ENCODE measurements around the gene CLCN3. TPM values are rescaled to one million over a fixed set of nuclear protein-coding genes. Genes with fewer than 3 reads are reported as not detected.

Gene CLCN3
- total and polyA plus RNA-seq, 2 of the 4 experiments (the other 2 are of a cell fraction), result 13.0 to 22.8 TPM

DNA sequence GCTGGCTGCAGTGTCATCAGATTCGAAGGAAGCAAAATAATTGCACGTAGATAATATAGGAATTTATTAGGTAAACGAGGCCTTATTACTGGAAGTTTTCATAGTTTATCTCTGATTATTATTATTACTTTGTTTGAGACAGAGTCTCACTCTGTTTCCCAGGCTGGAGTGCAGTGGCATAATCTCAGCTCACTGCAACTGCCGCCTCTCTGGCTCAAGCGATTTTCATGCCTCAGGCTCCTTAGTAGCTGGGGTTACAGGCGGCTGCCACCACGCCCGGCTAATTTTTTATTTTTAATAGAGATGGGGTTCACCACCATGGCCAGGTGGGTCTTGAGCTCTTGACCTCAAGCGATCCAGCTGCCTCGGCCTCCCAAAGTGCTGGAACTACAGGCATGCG, 12.5 kb downstream of the CLCN3 start:
- no peak overlapping the region for H4K8ac ChIP-seq (ENCODE audit: low read depth in 2 of 2, low read length in 2 of 2)
- H4K5ac ChIP-seq (ENCODE audit: low read depth, low read length), result no peak overlapping the region
- H2AK9ac ChIP-seq (replicated peaks; ENCODE audit: low read depth, low read length, poor library complexity), result no peak overlapping the region
- H3K9ac ChIP-seq (ENCODE audit: low read depth, low read length), result no peak overlapping the region
- ChIA-PET POLR2A (ENCODE audit: unreplicated experiment) (no interaction called here), CTCF (interaction anchor here (0.9 to 1.0 kb wide), 2 partner anchors 9 to 20 kb away, joined by 3 to 4 read pairs; no protein-coding TSS in a partner anchor)
- intact Hi-C loops (cut with micrococcal nuclease), result no loop called here
- no peak overlapping the region for H2BK120ac ChIP-seq (ENCODE audit: low read depth, low read length)
- H3K14ac ChIP-seq (replicated peaks; ENCODE audit: low read depth, low read length), result no peak overlapping the region
- 0 out of 2 replicates have a peak, but pooled peaks cover 3% of the 10 kb centered on the region for H4K20me1 ChIP-seq (ENCODE audit: insufficient read depth, low read length)
- no peak overlapping the region for H3K27ac ChIP-seq (ENCODE audit: insufficient read depth, low read length)
- H3K9me3 ChIP-seq (ENCODE audit: control insufficient read depth, insufficient read depth, low read length), result no peaks in the 10 kb centered on the region
- H4K91ac ChIP-seq (ENCODE audit: insufficient read depth, low read depth, low read length), result no peak overlapping the region
- ATAC-seq (ENCODE audit: low read depth) (no peak), DNase-seq (no peak)
- no peak overlapping the region for H3K4me2 ChIP-seq (ENCODE audit: low read depth, low read length)
- H2BK15ac ChIP-seq (ENCODE audit: low read depth, low read length), result no peak overlapping the region
- H3K27me3 ChIP-seq (ENCODE audit: control insufficient read depth, insufficient read depth, low read length), result no peaks in the 10 kb centered on the region
- H2BK20ac ChIP-seq (ENCODE audit: low read depth, low read length), result no peak overlapping the region
- WGBS, 2 experiments (ENCODE audit: extremely low coverage in 2 of 2, insufficient read length in 1 of 2), result no CpG with 5 or more reads among the region's 11 CpGs
- H3K4ac ChIP-seq (ENCODE audit: low read depth, low read length), result no peak overlapping the region
- no peak overlapping the region for H3K23ac ChIP-seq (ENCODE audit: low read depth, low read length)
- H2AFZ ChIP-seq (replicated peaks; ENCODE audit: low read length, poor library complexity), result no peak overlapping the region
- no peak overlapping the region for H3K4me3 ChIP-seq (ENCODE audit: insufficient read depth, low read depth, low read length)
- no peak overlapping the region for H3K56ac ChIP-seq (ENCODE audit: extremely low read depth, insufficient read depth, low read length)
- dilution Hi-C loops (cut with HindIII; ENCODE audit: low sequenced_read_pairs, unreplicated experiment), result no loop called here
- no peaks in the 10 kb centered on the region for H3K4me1 ChIP-seq (ENCODE audit: control insufficient read depth, insufficient read depth, low read length)
- H3K9me1 ChIP-seq (ENCODE audit: insufficient read depth, low read length), result no peaks in the 10 kb centered on the region
- no TSS peak for BruUV-seq (replicated peaks)
- no peak overlapping the region for H2AK5ac ChIP-seq (ENCODE audit: low read depth, low read length)
- H3K79me1 ChIP-seq (ENCODE audit: low read depth in 1 of 2, low read length in 2 of 2), result peaks cover 3 to 11% of the 10 kb centered on the region in 2 experiments; a peak in 2 of 4 replicates
- 0 out of 2 replicates have a peak, but pooled peaks cover 1% of the 10 kb centered on the region for H3K36me3 ChIP-seq (ENCODE audit: control insufficient read depth, insufficient read depth, low read length)
- no peak overlapping the region for H2BK5ac ChIP-seq (ENCODE audit: low read depth, low read length, poor library complexity, severe bottlenecking)
- no peak for TF ChIP-seq RCOR1 (IDR thresholded peaks at IDR 0.05; ENCODE audit: insufficient replicate concordance, low read length)
- no peak for TF ChIP-seq MXI1 (IDR thresholded peaks at IDR 0.05; ENCODE audit: borderline replicate concordance, low read depth, low read length)
- no peak for TF ChIP-seq RFX5 (IDR thresholded peaks at IDR 0.05; ENCODE audit: low read depth, low read length)
- TF ChIP-seq MAZ (IDR thresholded peaks at IDR 0.05; ENCODE audit: borderline replicate concordance, low read depth, low read length), result no peak
- TF ChIP-seq MAFK (IDR thresholded peaks at IDR 0.05; ENCODE audit: low read depth, low read length), result no peak
- TF ChIP-seq RAD21 (IDR thresholded peaks at IDR 0.05; ENCODE audit: low read length), result no peak
- no peak for TF ChIP-seq POLR2A (IDR thresholded peaks at IDR 0.05; ENCODE audit: low read depth, low read length)
- no peak for TF ChIP-seq CEBPB (IDR thresholded peaks at IDR 0.05; ENCODE audit: low read depth, low read length)
- TF ChIP-seq, protein P1, sequence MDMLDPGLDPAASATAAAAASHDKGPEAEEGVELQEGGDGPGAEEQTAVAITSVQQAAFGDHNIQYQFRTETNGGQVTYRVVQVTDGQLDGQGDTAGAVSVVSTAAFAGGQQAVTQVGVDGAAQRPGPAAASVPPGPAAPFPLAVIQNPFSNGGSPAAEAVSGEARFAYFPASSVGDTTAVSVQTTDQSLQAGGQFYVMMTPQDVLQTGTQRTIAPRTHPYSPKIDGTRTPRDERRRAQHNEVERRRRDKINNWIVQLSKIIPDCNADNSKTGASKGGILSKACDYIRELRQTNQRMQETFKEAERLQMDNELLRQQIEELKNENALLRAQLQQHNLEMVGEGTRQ (IDR thresholded peaks at IDR 0.05; ENCODE audit: low read depth, low read length), result no peak
- TF ChIP-seq FOS (IDR thresholded peaks at IDR 0.05; ENCODE audit: low read depth, low read length), result no peak
- TF ChIP-seq, protein P2, sequence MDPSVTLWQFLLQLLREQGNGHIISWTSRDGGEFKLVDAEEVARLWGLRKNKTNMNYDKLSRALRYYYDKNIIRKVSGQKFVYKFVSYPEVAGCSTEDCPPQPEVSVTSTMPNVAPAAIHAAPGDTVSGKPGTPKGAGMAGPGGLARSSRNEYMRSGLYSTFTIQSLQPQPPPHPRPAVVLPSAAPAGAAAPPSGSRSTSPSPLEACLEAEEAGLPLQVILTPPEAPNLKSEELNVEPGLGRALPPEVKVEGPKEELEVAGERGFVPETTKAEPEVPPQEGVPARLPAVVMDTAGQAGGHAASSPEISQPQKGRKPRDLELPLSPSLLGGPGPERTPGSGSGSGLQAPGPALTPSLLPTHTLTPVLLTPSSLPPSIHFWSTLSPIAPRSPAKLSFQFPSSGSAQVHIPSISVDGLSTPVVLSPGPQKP (IDR thresholded peaks at IDR 0.05; ENCODE audit: borderline replicate concordance, low read depth, low read length), result no peak
- TF ChIP-seq SMC3 (IDR thresholded peaks at IDR 0.05; ENCODE audit: low read depth, low read length), result no peak
- TF ChIP-seq NFE2L2 (IDR thresholded peaks at IDR 0.05; ENCODE audit: low read depth, low read length), result no peak
- TF ChIP-seq, protein P3, sequence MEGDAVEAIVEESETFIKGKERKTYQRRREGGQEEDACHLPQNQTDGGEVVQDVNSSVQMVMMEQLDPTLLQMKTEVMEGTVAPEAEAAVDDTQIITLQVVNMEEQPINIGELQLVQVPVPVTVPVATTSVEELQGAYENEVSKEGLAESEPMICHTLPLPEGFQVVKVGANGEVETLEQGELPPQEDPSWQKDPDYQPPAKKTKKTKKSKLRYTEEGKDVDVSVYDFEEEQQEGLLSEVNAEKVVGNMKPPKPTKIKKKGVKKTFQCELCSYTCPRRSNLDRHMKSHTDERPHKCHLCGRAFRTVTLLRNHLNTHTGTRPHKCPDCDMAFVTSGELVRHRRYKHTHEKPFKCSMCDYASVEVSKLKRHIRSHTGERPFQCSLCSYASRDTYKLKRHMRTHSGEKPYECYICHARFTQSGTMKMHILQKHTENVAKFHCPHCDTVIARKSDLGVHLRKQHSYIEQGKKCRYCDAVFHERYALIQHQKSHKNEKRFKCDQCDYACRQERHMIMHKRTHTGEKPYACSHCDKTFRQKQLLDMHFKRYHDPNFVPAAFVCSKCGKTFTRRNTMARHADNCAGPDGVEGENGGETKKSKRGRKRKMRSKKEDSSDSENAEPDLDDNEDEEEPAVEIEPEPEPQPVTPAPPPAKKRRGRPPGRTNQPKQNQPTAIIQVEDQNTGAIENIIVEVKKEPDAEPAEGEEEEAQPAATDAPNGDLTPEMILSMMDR (conservative IDR thresholded peaks at IDR 0.05; ENCODE audit: low read depth, low read length), result no peak
- no peak for TF ChIP-seq BHLHE40 (IDR thresholded peaks at IDR 0.05; ENCODE audit: low read depth, low read length)
- no peak for TF ChIP-seq CHD1 (IDR thresholded peaks at IDR 0.05; ENCODE audit: low read depth, low read length)
- H3K18ac ChIP-seq (ENCODE audit: low read depth, low read length), result no peak overlapping the region
- in situ Hi-C loops (cut with MboI; ENCODE audit: low sequenced_read_pairs), result no loop called here
